ENCODE results near the gene ZFAND3. TPM values are rescaled to one million over a fixed set of nuclear protein-coding genes. Genes with fewer than 3 reads are reported as not detected.

The ZFAND3 gene
- total and polyA plus RNA-seq, 2 of the 4 experiments (the other 2 are of a cell fraction), result 10.9 to 26.7 TPM

- no peak for DNase-seq
- H3K56ac ChIP-seq (ENCODE audit: extremely low read depth, insufficient read depth, low read length), result no peak overlapping the region
- H3K79me1 ChIP-seq (ENCODE audit: low read depth in 1 of 2, low read length in 2 of 2), result no peaks in the 10 kb centered on the region; a peak in 1 of 4 replicates
- H3K23ac ChIP-seq (ENCODE audit: low read depth, low read length), result no peak overlapping the region
- H2BK20ac ChIP-seq (ENCODE audit: low read depth, low read length), result no peak overlapping the region
- H3K4ac ChIP-seq (ENCODE audit: low read depth, low read length), result no peak overlapping the region
- no peak overlapping the region for H3K4me2 ChIP-seq (ENCODE audit: low read depth, low read length)
- no peak overlapping the region for H4K5ac ChIP-seq (ENCODE audit: low read depth, low read length)
- no peaks in the 10 kb centered on the region; the same call in 1 of the 2 replicates for H4K20me1 ChIP-seq (ENCODE audit: insufficient read depth, low read length)
- H4K91ac ChIP-seq (ENCODE audit: insufficient read depth, low read depth, low read length), result no peak overlapping the region
- H3K27ac ChIP-seq (ENCODE audit: insufficient read depth, low read length), result no peak overlapping the region
- no peak for TF ChIP-seq MAFK (IDR thresholded peaks at IDR 0.05; ENCODE audit: low read depth, low read length)
- no peak for TF ChIP-seq CTCF (conservative IDR thresholded peaks at IDR 0.05; ENCODE audit: low read depth, low read length)
- TF ChIP-seq NFE2L2 (IDR thresholded peaks at IDR 0.05; ENCODE audit: low read depth, low read length), result no peak
- no peak for TF ChIP-seq CEBPB (IDR thresholded peaks at IDR 0.05; ENCODE audit: low read depth, low read length)
- TF ChIP-seq MXI1 (IDR thresholded peaks at IDR 0.05; ENCODE audit: borderline replicate concordance, low read depth, low read length), result no peak
- no peak for TF ChIP-seq SMC3 (IDR thresholded peaks at IDR 0.05; ENCODE audit: low read depth, low read length)
- no peak for TF ChIP-seq RFX5 (IDR thresholded peaks at IDR 0.05; ENCODE audit: low read depth, low read length)
- no peak for TF ChIP-seq FOS (IDR thresholded peaks at IDR 0.05; ENCODE audit: low read depth, low read length)
- TF ChIP-seq BHLHE40 (IDR thresholded peaks at IDR 0.05; ENCODE audit: low read depth, low read length), result no peak
- no peak for TF ChIP-seq USF2 (IDR thresholded peaks at IDR 0.05; ENCODE audit: low read depth, low read length)
- no peak for TF ChIP-seq POLR2A (IDR thresholded peaks at IDR 0.05; ENCODE audit: low read depth, low read length)
- no peak for TF ChIP-seq CHD1 (IDR thresholded peaks at IDR 0.05; ENCODE audit: low read depth, low read length)
- TF ChIP-seq RAD21 (IDR thresholded peaks at IDR 0.05; ENCODE audit: low read length), result no peak
- no peak for TF ChIP-seq MAZ (IDR thresholded peaks at IDR 0.05; ENCODE audit: borderline replicate concordance, low read depth, low read length)
- TF ChIP-seq RCOR1 (IDR thresholded peaks at IDR 0.05; ENCODE audit: insufficient replicate concordance, low read length), result no peak
- no TSS peak for BruUV-seq (replicated peaks)
- no peak overlapping the region for H3K14ac ChIP-seq (replicated peaks; ENCODE audit: low read depth, low read length)
- ATAC-seq (ENCODE audit: low read depth), result no peak
- no peaks in the 10 kb centered on the region for H3K27me3 ChIP-seq (ENCODE audit: control insufficient read depth, insufficient read depth, low read length)
- no peak overlapping the region for H2BK120ac ChIP-seq (ENCODE audit: low read depth, low read length)
- 100% methylated on average over 1 of the region's 13 CpGs; no CpG with 5 or more reads in 1 of the 2 experiments for WGBS, 2 experiments (ENCODE audit: extremely low coverage in 2 of 2, insufficient read length in 1 of 2)
- CTCF ChIA-PET, result no interaction called here
- in situ Hi-C loops (cut with MboI; ENCODE audit: low sequenced_read_pairs), result no loop called here
- peaks cover 3% of the 10 kb centered on the region; the same call in 1 of the 2 replicates for H3K9me1 ChIP-seq (ENCODE audit: insufficient read depth, low read length)
- dilution Hi-C loops (cut with HindIII; ENCODE audit: low sequenced_read_pairs, unreplicated experiment), result no loop called here
- H2AK9ac ChIP-seq (replicated peaks; ENCODE audit: low read depth, low read length, poor library complexity), result no peak overlapping the region
- intact Hi-C loops (cut with micrococcal nuclease), result no loop called here
- H2BK15ac ChIP-seq (ENCODE audit: low read depth, low read length), result no peak overlapping the region
- H2AK5ac ChIP-seq (ENCODE audit: low read depth, low read length), result no peak overlapping the region
- H3K18ac ChIP-seq (ENCODE audit: low read depth, low read length), result no peak overlapping the region
- H2AFZ ChIP-seq (replicated peaks; ENCODE audit: low read length, poor library complexity), result no peak overlapping the region
- no peak overlapping the region for H2BK5ac ChIP-seq (ENCODE audit: low read depth, low read length, poor library complexity, severe bottlenecking)
- H4K8ac ChIP-seq (ENCODE audit: low read depth in 2 of 2, low read length in 2 of 2), result no peak overlapping the region
- no peaks in the 10 kb centered on the region for H3K4me1 ChIP-seq (ENCODE audit: control insufficient read depth, insufficient read depth, low read length)
- no peak overlapping the region for H3K4me3 ChIP-seq (ENCODE audit: insufficient read depth, low read depth, low read length)
- H3K36me3 ChIP-seq (ENCODE audit: control insufficient read depth, insufficient read depth, low read length), result peaks cover 2% of the 10 kb centered on the region; the same call in 1 of the 2 replicates
- POLR2A ChIA-PET (ENCODE audit: unreplicated experiment), result no interaction called here
- H3K9ac ChIP-seq (ENCODE audit: low read depth, low read length), result no peak overlapping the region
- H3K9me3 ChIP-seq (ENCODE audit: control insufficient read depth, insufficient read depth, low read length), result no peaks in the 10 kb centered on the region
Observed at GRCh38 chr6:38171997-38172738, 352.6 kb downstream of the ZFAND3 start.

All from IMR-90 (cell line).